GM19099 (cell line): ENCODE results near the gene KRTAP21-3.
"Not testable (repeated sequence)": the region's sequence is repeated elsewhere in the genome, so short reads cannot be mapped to it uniquely, and the experiment has no call there.

Experiments used
- POLR2A ChIP-seq: IDR thresholded peaks from 3 replicates; pipeline ENCODE4 v1.6.1; 2011; ENCODE audit warnings: low read depth; ENCODE audit not compliant: insufficient read length; ENCODE audit errors: extremely low read depth

KRTAP21-3 gene, protein sequence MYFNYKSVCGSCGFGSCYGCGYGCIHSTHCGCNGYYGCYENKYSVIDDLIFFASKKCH

DNA sequence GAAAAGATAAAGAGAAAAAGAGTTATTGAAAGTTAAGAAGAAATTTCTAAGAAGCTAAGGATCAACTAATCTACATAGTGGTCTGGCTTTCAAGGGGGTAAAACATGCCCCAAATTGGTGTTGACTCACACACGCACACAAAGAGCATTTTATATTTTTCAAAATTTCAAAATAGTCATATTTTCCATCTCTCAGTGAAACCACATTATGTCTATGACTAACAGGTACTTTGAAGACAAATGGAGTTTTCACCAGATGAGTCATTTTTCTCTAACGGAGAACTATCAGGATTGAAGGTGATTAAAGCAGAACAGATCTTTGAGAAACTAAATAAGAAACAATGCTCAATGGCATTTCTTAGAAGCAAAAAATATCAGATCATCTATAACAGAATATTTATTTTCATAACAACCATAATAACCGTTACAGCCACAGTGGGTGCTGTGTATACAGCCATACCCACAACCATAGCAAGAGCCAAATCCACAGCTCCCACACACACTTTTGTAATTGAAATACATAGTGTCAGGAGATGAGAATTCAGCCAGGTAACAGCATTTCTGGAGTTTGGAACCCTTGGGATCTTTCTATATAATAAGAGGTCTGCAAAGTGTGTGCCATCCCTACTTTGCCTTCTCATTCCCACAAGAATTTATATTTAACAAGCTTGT, at the start of gene KRTAP21-3:
KRTAP21-3 (minus strand) TSS at position 539 of the 671 bp plus-strand sequence; CDS start at position 521, 18 bp downstream.
- TF ChIP-seq POLR2A: no peak

DNA sequence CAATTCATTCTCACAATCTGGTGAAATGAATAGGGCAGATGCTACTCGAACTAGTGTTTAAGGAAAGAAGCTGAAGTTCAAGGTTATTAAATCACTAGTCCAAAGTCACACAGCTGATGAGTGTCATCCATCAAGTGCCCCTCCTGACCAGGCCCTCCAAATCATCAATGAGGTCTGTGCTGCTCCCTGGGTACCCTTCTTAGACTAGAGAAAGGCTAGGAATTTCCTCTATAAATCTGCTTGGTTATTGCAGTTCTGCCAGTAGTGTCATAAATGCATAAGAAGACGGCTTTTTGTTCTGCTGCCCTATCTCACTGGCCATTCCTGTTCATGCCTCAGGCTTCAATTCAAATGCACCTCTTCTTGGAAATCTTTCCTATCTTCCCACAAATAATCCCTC, 42.2 kb upstream of the KRTAP21-3 start:
- TF ChIP-seq POLR2A: no peak

DNA sequence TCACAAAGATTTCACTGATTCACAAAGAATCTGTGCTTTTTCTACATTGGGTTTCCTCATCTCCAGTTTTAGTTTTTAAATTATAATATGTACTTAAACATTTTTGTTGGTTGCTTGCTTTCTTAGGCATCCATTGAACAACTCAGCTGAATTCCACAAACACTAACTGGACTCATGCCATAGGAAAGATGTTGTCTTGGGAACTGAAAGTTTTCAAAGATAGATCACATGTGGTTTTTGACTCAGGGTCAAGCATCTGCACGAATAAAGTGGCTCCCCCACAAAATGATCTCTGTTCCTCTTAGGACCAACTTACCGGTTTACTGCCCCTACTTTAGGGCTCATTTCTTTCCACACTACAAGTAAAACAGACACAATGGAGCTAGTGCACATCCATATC, 39.7 kb upstream of the KRTAP21-3 start:
- TF ChIP-seq POLR2A: no peak

DNA sequence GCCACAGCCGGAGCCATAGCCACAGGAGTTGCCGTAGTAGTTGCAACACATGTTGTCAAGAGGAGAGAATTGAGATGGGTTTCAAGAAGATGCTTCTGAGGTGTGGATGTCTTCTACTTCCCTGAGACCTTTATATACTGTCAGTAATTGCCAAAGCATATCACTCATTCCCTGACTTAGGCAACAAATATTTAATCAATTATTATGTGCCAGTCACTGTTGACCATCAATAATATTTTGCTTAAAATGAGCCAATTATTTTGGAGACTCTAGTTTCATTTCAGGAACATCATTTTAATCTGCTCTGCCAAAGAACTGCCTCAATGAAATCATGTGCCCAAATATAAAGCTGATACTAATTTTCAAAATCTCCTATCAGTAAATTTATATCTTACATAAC, 36.8 kb upstream of the KRTAP21-3 start, which contains the start of gene KRTAP21-1:
KRTAP21-1 (minus strand) TSS at position 101 of the 400 bp plus-strand sequence; CDS start at position 51, 50 bp downstream.
- TF ChIP-seq POLR2A: not testable (repeated sequence)

DNA sequence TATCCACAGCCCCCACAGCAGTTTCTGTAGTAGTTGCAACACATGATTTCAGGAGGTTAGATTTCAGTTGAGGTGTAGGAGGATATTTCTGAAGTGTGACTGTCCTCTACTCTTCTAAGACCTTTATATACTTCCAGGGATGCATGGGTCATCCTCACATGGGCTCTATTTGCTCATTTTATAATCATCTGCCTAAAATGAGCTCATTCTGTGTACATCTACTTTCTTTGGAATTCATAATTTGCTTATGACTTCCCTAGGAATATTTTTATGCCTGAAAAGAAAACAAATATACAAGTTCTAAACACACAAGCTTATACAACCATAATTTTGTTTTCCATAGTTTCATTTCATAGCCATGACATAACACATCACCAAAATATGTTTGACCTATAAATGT, 28.6 kb upstream of the KRTAP21-3 start, which contains the start of gene KRTAP21-2:
KRTAP21-2 (minus strand) TSS at position 101 of the 400 bp plus-strand sequence; CDS start at position 44, 57 bp downstream.
- no peak for TF ChIP-seq POLR2A

DNA sequence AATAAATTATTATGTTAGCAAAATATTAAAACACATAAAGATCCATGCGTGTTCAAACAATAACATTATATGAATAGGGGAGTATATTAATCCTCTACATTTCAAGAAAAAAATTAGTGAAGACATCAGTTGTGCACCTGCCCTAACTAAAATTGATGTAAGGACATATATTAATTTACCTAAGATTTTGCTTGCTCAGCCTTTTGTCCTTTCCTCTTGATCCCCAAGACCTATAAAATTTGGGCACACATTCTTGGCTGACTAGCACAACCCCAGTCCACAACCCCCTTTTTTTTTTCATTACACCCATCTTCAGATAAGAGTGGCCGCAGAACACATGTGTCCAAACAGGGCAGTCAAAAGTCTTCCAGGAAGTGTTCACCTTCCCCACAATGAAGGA, 21.9 kb upstream of the KRTAP21-3 start:
- TF ChIP-seq POLR2A: no peak

DNA sequence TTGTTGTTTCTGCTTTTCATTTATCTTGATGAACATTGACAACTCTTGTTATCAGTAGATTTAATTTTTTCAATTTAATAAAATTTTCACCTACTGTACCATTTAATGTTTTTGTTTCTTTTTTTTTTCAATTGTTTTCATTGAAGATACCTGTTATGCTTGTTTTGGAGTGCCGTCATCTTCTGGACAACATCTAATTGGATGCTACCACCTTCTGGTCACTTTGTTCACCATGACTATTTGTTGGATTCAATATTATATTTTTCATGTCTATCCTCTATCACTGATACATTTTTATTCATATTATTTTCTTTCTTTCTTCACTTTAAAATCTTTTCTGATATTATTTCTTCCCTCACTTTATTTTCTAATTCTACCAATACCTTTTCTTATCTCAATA, 14.4 kb upstream of the KRTAP21-3 start:
- TF ChIP-seq POLR2A: no peak

DNA sequence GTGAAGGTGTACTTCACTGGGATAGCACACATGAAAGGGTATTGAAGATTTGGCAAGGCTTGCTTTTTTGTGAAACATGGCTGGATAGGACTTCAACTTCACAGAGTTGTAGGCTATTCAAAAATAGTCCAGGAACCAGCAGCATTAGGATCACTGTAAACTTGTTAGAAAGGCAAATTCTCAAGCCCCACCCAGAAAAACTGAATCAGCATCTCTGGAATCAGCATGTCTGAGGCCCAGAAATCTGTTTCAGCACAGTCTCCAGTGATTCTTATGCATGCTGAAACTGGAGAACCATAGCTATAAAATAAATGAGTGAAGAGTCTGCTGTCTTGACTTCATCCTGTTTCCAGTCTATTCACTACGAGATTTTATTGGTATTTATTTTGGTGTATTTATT, 8.1 kb upstream of the KRTAP21-3 start:
- no peak for TF ChIP-seq POLR2A

DNA sequence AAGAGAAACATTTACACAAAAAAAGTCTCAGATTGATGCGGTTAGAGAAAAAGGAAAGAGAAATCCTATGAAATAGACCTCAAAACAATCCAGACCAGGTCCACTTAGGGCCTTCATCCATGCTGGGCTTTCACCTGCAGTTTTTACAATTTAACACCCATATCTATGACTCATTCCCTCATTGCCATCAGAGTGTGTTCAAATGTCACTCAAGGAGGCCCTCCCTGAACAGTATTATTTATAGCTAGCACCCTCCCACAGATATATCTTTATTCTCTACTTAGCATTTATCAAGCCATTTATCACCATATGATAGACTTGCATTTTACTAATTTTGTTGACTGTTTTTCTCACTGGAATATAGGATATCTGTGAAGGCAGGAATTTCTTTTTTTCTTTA, 824 bp upstream of the KRTAP21-3 start:
- TF ChIP-seq POLR2A: no peak

DNA sequence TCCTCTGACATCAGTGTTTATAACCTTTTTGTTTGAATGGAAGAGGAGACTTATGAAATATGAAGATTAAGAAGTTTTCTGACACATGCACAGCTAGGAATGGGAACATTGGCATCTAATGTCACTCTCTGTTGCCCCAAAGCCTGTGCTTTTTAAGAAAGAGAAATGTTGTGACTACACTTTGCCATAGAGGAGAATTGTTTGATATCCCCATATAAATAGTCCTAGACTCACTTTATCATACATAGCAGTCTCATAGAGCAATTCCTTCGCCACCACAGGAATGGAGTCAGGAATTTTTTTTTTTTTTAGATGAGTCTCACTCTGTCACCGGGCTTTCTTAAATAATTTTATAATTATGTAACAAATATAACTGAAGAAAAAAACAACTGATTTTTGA, 1.5 kb downstream of the KRTAP21-3 start:
- no peak for TF ChIP-seq POLR2A

DNA sequence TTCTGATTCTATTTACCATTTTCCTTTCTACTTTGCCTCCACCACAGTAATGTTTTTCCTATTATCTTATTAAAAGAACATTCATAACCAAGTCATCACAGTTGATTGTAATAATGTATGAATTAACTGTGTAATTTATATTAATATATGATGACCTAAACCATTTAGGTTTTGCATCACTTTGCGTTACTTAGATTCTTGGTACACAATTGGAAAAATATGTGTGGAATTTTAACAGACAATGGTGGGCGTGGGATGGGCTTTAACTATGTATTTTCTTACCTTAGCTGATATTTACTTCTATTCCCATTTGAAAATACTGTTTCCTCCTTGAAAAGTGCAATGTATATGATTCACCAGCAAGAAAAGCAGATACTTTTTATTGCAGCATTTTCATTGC, 3.6 kb downstream of the KRTAP21-3 start:
- no peak for TF ChIP-seq POLR2A

DNA sequence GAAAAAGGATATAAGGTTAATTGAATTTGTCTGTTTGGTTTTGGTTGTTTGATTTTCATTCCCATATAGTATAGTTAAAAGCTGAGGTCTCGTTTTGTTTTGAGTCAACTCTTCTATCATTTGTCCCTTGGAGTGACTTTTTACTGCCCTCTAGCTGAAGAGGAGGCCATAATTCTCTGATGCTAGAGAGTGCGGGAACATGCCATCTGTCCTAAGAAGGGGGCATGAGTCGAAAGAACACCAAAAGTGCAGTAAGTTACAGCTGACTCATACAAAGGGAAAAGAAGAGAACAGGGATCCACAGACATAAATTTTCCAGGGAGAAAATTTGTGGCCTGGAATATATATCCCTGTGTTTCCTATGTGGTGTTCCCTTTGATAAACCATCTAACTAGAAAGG, 4.1 kb downstream of the KRTAP21-3 start:
- TF ChIP-seq POLR2A: no peak

DNA sequence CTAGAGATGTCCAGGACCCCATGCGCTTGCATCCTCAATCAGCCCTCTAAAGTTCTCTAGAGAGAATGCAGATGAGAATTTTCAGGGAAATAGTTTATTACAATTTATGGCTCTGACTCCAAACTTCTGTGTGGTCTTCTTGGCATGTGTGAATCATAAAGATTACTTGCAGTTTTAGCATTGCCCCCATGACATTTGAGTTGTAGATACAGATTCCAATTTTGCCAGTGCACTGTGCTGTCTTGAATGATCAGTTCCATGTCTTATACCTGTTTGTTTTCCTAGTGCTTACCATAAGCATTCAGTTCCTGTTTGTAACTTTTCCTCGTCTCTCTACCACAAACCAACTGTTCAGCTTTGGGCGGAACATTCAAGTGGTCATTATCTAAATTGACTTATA, 4.8 kb downstream of the KRTAP21-3 start:
- TF ChIP-seq POLR2A: no peak

DNA sequence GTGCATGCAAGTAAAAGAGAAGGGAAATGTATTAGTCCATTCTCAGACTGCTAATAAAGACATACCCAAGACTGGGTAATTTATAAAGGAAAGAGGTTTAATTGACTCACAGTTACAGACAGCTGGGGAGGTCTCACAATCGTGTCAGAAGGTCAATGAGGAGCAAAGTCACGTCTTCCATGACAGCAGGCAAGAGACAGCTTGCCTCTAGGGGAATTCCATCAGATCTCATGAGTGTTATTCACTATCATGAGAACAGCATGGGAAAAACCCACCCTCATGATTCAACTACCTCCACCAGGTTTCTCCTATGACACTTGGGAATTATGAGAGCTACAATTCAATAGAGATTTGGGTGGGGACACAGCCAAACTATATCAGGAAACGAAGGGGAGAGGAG, 8.1 kb downstream of the KRTAP21-3 start:
- no peak for TF ChIP-seq POLR2A

DNA sequence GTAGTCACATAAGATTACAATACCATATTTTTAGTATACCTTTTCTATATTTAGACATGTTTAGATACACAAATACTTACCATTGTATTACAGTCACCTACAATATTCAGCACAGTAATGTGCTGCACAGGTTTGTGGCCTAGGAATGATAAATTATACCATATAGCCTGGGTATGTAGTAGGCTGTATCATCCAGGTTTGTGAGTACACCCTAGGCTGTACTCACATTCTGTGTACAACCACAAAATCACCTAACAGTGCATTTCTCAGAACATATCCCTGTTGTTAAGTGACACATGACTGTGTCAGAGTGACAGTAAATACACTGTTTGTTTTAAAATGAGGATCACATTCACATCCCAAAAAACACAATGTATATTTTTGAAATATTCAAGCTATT, 11.2 kb downstream of the KRTAP21-3 start:
- no peak for TF ChIP-seq POLR2A

DNA sequence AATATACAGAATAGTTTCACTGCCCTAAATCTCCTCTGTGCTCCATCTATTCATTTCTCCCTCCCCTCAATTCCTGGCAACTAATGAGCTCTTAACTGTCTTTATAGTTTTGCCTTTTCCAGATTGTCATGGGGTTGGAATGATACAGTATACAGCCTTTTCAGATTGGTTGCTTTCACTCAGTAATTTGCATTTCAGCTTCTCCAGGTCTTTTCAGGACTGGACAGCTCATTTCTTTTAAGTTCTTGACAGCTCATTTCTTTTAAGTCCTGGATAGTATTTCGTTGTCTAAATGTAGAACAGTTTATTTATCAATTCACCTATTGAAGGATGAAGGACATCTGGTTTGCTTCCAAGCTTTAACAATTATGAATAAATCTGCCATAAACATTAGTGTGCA, 22.6 kb downstream of the KRTAP21-3 start:
- TF ChIP-seq POLR2A: no peak

DNA sequence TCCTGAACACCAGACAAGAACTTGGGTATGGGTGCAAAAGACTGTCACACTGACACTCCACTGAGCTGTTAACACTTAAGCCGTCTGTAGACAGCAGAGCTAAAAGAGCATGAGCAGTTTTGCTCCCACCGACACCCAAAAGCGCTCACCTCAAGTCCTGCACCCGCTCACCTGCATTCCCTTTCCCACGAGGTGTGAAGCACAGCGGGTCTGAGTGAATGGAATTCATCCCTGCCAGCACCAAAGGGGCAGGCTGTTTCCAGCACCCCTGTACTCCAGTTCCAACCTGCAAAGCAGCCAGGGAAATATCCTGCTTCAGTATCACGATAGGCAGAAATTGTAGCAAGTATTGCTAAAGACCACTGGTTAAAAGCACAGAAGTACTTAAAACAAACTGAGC, 28.8 kb downstream of the KRTAP21-3 start:
- no peak for TF ChIP-seq POLR2A

DNA sequence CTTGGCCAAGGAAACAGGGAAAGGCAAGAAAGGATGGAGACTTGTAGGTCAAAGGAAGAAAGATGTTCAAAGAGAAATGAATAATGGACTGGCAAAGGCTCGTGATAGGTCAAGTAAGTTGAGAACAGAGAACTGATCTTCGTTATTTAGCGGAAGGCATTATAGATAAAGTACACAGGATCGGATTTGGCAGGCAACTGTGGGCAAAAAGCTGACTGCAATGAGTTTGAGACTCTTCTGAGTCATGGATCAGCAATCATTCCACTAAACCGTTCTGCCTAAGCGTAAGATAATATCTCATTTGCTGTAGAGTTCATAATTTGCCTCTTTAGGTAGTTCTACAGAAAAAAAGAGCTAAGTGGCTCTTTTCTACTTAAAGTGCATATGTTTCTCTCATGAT, 34.1 kb downstream of the KRTAP21-3 start:
- no peak for TF ChIP-seq POLR2A

DNA sequence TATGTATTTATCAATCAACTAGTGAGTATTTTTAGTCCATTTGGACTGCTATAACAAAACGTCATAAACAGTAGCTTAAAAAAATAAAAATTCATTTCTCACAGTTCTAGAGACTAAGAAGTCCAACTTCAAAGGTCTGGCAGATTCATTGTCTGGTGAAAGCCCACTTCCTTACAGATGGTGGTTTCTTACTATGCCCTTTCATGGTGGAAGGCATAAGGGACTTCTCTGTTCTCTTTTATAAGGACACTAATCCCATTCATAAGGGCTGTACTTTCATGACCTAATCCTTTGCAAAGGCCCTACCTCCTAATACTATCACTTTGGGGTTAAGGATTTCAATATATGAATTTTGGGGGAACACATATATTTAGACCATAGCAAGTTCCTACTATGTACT, 38.0 kb downstream of the KRTAP21-3 start:
- no peak for TF ChIP-seq POLR2A
